Umbilical cord (tissue), 2 donors: ENCODE data around the gene MLLT10. TPM values are rescaled to one million over a fixed set of nuclear protein-coding genes. Genes with fewer than 3 reads are reported as not detected.

ENCODE experiments used
- DNase-seq: peaks from one replicate; pipeline ENCODE4 v3.0.0-alpha.2; 2015; ENCODE audit warnings: low spot score
- total RNA-seq: library from RNA; depleted of rRNA; stranded (reverse); fragments of >200 nt; gene quantifications from one replicate; pipeline ENCODE4 v1.2.3, GENCODE V29; 2014; ENCODE audit warnings: low replicate concordance; ENCODE audit not compliant: insufficient read depth

The MLLT10 gene
- total RNA-seq, 1 donor from 2014 or later, result 38.8 TPM

GRCh38 chr10:21516242-21517131, 17.5 kb upstream of the MLLT10 start:
- DNase-seq, result peak; percentile 65

DNA sequence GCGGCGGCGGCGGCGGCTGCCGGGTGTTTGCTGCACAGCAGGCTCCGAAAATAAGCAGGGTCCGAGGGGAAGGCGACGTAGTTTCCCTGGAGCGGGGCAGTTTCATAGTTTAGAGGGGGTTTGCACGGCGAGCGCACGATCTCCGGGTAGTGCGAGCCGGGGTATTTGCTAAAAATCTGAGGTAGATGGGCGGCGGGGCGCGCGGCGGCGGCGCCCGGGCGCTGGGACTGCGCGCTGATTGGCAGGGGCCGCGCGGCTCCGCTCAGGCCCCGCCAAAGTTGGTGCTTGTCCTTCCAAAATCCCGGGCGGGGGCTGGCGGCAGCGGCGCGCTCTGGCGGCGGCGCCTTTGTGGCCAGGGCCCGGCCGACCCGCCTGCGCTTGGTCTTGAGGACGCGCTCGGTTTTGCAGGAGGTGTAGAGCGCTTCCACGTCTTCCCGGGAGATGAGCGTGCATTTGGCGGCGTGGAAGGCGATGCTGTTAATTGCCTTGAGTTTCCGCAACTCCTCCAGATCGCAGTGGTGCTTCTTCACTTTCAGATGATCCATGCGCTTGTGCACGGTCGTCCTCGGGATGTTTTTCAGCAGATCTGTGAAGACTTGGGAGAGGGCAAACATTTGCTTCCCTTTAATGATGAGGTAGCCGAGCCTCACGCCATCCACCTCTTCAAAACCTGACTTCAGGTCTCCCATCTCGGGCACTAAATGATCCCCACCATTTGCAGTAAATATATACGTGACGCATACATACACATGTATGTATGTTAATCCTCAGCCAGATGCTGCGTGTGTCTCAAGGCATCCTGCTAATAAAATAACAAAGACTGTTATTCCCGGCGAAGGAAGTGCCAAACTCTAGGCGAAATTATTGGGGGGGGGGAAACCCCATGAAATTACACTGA, 16.6 kb upstream of the MLLT10 start:
- DNase-seq, result peak; percentile 69

DNA sequence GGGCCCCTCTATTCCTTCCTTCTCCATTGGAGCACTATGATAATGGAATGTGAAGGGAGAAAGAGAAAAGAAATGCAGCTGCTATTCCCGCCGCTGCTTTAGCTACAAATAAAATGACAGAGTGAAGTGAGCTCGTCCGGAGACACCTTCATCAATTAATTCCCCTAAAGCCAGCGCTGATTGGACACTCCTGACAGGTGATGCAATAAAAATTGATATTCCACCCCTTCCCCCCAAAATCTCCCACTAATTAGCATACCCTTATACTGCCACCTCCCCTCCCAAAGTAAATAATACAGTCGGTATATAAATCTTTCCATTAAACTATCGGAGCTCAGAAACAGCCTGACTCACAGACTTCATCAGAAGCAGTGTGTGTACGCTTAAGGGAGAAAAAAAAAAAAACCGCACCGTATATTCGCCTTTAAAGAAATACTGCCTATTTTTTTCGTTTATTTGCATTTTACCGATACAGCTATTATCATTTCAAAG, 15.8 kb upstream of the MLLT10 start:
- no peak for DNase-seq

DNA sequence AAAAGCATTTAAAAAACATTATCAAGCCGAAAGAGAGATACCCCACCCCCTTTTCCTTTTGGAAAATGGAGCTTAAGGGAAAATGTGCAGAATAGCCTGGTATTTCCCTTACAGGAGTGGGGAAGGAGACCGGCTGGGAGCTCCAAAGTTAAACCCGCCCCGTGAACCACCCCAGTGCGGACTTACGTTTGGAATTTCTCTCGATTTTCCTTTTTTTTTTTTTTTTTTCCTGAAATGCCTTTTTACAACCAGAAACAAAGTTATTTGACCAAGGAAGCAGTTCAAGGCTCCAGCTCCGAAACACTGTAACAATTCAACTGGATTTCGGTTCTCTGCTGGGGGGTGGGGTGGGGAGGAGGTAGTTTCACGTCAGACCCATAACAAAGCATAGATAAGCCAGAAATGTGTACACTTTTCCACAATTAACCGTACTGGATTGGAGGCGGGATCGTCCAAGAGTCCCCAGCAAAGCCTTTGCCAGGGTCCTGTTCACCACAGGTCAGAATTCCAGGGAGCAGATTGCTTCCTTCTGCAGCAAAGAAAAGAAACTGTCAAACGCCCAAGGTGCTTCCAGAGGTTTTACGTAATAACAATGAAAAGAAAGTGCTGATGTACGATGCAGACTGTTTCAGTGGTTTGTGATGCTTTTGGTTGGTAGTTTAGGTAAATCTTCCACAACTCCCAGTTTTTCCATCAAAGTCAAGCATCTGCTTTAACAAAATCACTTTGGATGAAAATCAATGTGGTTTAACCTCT, 15.2 kb upstream of the MLLT10 start:
- peak; percentile 86 for DNase-seq

DNA sequence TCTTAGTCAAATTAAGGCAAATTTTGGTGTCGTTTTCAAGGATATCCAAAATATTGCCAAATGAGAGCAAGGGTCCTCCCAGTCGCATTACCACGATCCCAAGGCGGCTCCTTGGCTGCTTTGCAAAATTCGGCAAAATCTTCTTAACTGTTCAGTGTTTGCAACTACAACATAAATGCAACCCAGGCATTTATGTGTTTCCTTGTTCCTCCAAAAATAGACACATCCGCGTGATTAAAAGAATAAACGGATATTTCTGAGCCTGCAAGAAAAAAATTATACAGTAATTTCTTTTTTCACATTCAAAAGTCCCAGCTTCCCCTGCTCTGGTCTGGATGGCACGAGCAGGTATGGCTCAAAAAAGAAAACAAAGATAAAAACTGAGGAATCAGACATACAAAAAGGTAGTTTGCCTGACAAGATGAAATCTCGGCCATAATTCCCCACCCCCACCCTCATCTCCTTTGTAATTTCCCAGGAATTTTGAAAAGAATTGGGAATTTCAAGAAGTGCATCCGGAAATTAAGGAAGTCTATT, 14.6 kb upstream of the MLLT10 start:
- DNase-seq, result peak; percentile 68

DNA sequence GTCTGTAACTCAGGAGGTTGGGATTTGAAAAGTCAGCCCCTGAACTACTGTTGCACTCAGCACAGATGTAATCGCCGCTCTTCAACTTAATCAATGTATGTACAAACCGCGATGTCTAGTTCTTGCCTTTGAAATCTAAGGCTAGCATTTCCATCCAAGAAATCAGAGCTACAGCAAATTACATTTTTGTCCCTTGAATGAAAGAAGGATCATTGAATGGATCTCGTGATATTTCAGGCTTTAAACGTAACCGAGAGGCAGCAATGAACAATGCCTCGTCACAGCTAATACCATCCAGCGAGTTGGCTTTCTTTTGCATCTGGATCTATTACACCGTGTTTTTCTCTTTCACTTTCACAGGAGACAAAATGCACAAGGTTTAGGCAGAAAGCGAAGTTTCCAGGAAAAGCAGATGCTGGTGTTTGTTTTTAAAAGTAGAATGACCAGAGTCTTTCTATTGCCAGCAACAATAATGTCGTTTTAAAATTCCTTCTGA, 14.0 kb upstream of the MLLT10 start:
- peak; percentile 82 for DNase-seq

DNA sequence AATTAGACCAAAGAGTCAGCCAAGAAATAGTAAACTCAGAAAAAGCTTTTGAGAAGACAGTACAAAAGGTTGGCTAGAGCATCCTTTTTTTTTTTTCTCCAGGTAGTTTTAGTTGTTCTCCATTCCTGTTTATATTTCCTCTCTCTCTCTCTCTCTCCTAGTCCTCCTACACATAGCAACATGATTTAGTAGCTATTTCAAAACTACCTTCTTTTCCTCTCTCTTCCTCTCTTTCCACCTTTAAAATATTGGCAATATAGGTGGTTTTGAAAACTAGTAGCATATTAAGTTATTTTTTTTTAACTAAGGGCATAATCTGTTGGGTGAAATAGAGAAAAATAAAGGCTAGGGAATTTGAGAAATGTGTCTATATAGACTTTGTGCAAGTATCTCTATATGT, 13.5 kb upstream of the MLLT10 start:
- peak; percentile 17 for DNase-seq

- DNase-seq, result peak; percentile 22
Measured at GRCh38 chr10:21520949-21521348, 13.1 kb upstream of the MLLT10 start.

DNA sequence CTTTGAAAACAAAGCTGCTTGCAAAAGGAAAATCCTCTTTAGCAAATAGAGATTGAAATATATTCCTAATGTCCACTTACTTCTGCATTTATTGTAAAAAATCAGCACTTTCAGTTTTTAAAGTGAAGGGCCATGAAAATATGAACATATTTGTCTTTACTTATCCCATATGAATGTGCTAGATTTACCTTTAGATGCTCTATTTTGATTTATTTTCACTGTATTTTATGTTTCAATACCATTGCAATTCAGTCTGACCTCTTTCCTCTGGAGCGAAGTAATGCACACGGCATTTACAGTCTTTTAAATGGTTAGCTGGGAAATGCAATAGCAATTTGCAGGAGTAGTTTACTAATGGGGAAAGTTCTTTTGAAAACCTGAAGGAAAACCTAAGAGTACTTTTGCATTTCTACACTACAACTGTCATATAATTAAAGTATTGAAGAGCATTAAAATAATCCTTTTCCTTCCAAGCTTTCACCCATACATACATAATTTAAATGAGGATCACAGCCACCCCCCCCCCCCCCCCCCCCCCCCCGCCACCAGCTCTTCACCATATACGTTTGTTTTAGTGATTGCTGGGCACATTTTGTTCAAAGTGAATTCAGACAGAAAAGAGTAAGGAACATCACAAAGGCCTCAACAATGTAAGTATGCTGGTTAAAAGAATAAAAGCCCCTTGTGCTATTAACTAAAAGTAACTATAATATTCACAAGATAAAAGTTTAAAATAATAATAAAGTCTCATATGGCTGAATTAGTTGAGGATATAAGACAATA, 12.1 kb upstream of the MLLT10 start:
- peak; percentile 54 for DNase-seq

DNA sequence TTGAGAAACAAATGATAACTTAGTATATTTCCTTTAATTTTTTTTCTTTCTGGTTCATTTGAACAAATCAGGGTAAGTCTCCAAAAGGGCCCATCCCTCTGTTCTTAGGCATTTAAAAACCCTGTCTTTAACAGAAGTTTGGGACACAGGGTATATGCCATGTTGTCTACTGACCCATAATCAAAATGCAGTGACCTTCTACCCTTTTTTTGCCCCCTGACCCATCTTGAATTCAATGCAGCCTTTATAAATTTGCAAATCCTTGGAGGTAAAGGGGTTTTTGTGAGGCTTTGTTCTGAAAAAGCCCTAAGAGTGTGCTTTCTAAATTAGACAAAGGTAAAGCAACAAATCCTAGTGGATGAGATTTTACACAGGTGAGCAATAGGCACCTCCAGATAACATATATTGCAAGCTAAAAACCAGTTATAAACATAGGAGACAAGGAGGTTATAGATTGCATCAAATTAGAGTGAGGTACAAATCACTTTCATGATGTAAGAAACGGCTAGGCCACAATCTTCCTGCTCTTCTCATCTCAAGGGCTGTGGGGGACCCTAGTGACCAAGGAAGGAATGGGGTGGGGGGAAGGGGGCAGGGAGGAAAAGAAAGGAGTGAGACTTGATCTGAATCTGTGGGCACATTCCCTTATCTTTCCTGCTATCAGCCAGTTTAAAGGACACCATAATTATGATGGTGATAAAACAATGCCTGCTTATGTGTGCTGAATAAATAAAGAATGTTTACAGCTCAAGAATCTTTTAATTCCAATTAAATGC, 11.2 kb upstream of the MLLT10 start:
- peak; percentile 18 for DNase-seq

- DNase-seq, result peak; percentile 95
Measured at GRCh38 chr10:21523557-21524008, 10.4 kb upstream of the MLLT10 start.

DNA sequence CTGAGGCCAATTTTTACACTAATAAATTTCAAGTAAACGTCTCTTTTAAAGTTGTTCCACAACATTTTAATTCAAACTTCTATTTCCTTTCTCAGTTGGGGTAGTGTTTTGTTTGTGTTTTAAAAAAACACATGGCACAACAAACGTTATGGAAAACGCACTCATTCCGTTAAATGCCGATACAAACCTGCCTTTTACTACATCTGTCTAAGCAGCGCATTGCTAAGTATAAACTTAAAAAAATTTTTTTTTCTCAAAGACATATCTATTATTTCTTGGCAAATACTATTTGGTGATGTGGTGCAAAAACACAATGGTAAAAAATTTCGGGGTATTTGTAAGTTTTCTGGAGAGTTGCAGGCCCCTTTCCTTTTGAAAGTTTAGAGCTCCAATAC, 9.9 kb upstream of the MLLT10 start:
- DNase-seq, result peak; percentile 28

DNA sequence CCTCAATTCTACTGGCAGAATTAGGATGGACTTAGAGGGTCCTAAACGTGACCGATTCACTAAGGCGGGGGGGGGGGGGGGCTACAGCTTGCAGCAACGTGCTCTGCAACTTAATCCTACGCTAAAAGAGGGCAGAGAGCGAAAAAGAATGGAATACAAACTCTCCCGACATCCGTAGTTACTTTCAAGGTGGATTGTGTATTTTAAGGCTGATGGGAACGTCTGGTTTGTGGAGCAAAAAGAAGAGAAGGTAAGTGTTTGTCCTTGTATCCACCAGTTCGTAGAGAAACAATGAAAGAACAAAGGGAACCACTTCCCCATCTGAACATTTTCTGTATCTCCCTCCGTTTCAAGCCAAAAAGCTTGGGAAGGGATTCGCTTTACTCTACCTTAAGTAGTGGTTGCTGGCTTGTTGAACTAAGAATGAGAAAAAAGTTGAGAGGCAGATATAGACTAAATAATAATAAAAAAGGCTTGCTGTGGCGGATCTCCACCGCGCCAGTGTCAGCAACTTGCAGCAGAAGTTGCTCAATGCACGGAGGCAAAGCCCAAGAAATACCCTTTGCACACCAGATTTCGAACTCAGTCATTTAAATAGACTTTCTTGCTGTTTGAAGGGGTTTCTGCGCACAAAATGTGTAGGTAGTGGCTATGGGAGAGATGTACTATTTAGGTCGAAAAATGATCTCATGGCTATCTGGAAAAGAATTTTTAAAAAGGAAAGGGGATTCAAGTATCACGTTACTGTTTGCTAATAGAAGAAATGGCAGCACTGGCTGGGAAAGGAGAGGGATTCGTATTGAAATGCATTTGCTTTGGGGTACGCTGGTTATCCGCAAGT, 9.3 kb upstream of the MLLT10 start:
- peak; percentile 75 for DNase-seq

DNA sequence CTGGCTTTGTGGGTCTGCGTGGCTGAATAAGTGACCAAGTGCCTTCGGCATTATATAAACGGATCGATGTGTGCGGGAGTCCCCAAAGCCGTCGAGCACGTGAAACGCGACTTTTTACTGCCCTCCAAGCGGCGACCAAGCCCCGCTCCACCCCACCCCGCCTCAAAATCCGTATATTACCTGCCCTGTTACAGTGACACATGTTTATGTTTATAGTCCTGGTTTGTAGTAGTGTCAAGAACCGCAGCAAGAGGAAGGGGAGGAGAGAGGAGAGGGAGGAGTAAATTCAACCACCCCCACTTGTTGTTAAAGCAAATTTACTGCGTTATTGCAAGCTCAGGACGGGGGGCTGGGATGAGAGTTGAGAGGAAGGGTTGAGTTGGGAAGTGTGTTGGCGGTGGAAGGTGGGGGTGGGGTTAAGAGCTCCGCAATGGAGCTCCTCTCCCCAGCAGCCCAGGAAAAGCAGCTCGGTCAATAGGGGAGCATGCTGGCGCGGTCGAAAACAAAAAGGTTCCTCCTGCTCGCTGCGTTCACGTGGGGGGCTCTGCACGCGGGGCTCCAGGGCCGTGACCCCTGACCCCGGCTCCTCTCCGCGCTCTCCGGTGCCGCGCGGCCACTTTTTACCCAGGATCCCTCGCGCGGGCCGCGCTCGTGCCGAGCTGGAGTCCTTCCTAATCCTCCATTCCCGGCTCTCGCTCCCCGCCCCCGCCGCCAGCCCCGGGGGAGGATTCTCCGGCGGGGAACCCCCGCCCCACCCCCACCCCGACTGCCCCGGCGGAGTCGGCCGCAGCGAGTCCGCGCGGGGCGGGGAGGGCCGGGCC, 8.5 kb upstream of the MLLT10 start, which contains the start of gene SKIDA1:
TSS of gene SKIDA1 (minus strand) at position 316 of the 821 bp plus-strand sequence. CDS start 7,860 bp downstream, outside the sequence.
- peak; percentile 98 for DNase-seq

- DNase-seq, result peak; percentile 98
Measured at GRCh38 chr10:21526188-21526859, 7.7 kb upstream of the MLLT10 start.

GRCh38 chr10:21526860-21527597, 7.0 kb upstream of the MLLT10 start:
- peak; percentile 78 for DNase-seq
